ENCODE results near the gene GPC3. TPM values are rescaled to one million over a fixed set of nuclear protein-coding genes. Genes with fewer than 3 reads are reported as not detected.

GPC3 gene
- total RNA-seq, 6 experiments from 2014 or later = 0.31 to 6.8 (median 1.8) TPM

- no peaks in the 10 kb centered on the region for H3K36me3 ChIP-seq
Observed at GRCh38 chrX:133646719-133647116, 338.7 kb downstream of the GPC3 start.

GRCh38 chrX:133645977-133646718, 339.2 kb downstream of the GPC3 start:
- WGBS (ENCODE audit: insufficient coverage, low coverage, low lambda C conversion rate, missing lambda C conversion rate) = 41% methylated on average over 5 of the region's 5 CpGs
- ATAC-seq (peak in 1 of 4 donors; percentile 47), DNase-seq (no peak)
- Histone ChIP-seq H3K36me3 (no peaks in the 10 kb centered on the region), H3K4me1 (no peaks in the 10 kb centered on the region), H3K27me3 (no peaks in the 10 kb centered on the region), H3K27ac (no peak overlapping the region), H3K9me3 (no peaks in the 10 kb centered on the region), H3K4me3 (no peak overlapping the region)
- no peak for TF ChIP-seq POLR2A (IDR thresholded peaks at IDR 0.05)
- no peak for TF ChIP-seq CTCF (IDR thresholded peaks at IDR 0.05)
- intact Hi-C loops (cut with DNase I) = no loop called here

More at GRCh38 chrX:133646719-133647116, 338.7 kb downstream of the GPC3 start:
- no peaks in the 10 kb centered on the region for H3K9me3 ChIP-seq
- WGBS (ENCODE audit: insufficient coverage, low coverage, low lambda C conversion rate, missing lambda C conversion rate) = 68% methylated on average over 3 of the region's 3 CpGs
- H3K27me3 ChIP-seq = no peaks in the 10 kb centered on the region
- DNase-seq = no peak
- no peaks in the 10 kb centered on the region for H3K4me1 ChIP-seq
- no peak overlapping the region for H3K27ac ChIP-seq
- ATAC-seq = no peak
- no peak overlapping the region for H3K4me3 ChIP-seq
- TF ChIP-seq CTCF (IDR thresholded peaks at IDR 0.05) (no peak), POLR2A (IDR thresholded peaks at IDR 0.05) (no peak)
- intact Hi-C loops (cut with DNase I) = no loop called here

GRCh38 chrX:133645256-133645655, 340.1 kb downstream of the GPC3 start:
- Histone ChIP-seq H3K27ac (no peak overlapping the region), H3K36me3 (no peaks in the 10 kb centered on the region), H3K4me1 (no peaks in the 10 kb centered on the region), H3K9me3 (no peaks in the 10 kb centered on the region), H3K27me3 (no peaks in the 10 kb centered on the region), H3K4me3 (no peak overlapping the region)
- intact Hi-C loops (cut with DNase I) = no loop called here
- TF ChIP-seq CTCF (IDR thresholded peaks at IDR 0.05) (no peak), POLR2A (IDR thresholded peaks at IDR 0.05) (no peak)
- 47% methylated on average over 6 of the region's 6 CpGs for WGBS (ENCODE audit: insufficient coverage, low coverage, low lambda C conversion rate, missing lambda C conversion rate)
- no peak for DNase-seq
- no peak for ATAC-seq

GRCh38 chrX:133640161-133641015, 345.0 kb downstream of the GPC3 start:
- no peaks in the 10 kb centered on the region for H3K27me3 ChIP-seq
- DNase-seq (no peak), ATAC-seq (no peak)
- H3K9me3 ChIP-seq = no peaks in the 10 kb centered on the region
- H3K4me1 ChIP-seq = no peaks in the 10 kb centered on the region
- intact Hi-C loops (cut with DNase I) = no loop called here
- no peak overlapping the region for H3K27ac ChIP-seq
- no peaks in the 10 kb centered on the region for H3K36me3 ChIP-seq
- WGBS (ENCODE audit: insufficient coverage, low coverage, low lambda C conversion rate, missing lambda C conversion rate) = 47% methylated on average over 7 of the region's 7 CpGs
- H3K4me3 ChIP-seq = no peak overlapping the region
- no peak for TF ChIP-seq POLR2A (IDR thresholded peaks at IDR 0.05)
- TF ChIP-seq CTCF (IDR thresholded peaks at IDR 0.05) = no peak

All from right lobe of liver (tissue), 6 donors.